ENCODE data around the gene TWIST2.

The TWIST2 gene

DNA sequence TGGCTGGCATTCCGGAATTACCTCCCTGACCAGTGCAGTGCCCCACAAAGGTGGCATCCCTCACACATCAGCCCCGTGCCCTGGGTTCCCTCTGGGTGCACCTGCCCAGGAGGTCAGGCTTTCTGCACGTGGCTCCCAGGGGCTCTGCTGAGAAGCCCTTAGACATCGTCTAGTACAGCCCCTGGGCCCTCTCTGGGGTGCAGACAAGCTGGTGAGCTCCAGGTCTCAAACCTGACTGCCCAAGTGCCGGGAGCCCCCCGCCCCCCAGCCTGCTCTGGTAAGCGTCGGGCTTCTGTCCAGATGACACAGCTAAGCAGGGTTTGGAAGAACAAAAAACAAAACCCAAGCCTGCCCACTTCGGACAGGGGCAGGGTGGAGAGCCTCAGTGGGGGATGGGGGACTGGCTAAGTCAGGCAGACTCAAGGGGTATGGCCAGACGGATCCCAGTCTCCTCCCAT, 20.2 kb downstream of the TWIST2 start:
- DNase-seq (ENCODE audit: insufficient read length, low spot score): no peak
- no peak for FAIRE-seq
- TF ChIP-seq POLR2AphosphoS5 (IDR thresholded peaks at IDR 0.05; ENCODE audit: low read depth, low read length) (no peak), PAX5 (IDR thresholded peaks at IDR 0.05; ENCODE audit: insufficient read depth, low read length, severe bottlenecking) (no peak), POLR2A (IDR thresholded peaks at IDR 0.05; ENCODE audit: low read depth, low read length) (no peak)

DNA sequence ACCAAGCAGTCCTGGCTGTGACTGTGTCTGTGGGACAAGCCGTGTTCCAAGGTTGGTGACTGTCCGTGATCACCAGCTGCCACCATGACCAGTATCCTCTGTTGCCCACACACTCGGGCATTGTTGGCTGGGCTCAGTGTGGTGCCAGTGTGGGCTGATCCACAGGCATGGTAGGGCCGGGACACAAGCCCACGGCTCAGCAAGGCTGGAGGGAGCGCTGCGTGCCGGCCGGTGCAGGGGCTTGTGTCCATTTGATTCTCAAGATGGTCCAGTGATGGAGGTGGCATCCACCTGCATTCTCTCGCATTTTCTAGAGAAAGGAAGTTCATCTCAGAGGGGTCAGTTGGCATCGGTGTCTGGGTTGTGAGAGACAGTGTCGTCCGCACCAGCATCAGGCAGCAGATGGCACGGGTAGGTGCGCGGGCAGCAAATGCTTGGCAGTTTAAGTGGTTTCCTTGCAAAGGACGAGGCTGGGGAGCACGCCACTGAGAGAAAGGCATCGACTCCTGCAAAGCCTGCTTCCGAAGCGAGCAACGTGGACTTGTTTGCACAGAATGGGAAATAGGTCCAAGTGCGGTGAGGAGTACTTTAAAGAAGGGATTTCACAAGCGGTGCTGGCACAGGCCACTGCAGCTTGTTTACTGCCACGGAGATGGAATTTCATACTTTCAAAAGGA, 20.9 kb downstream of the TWIST2 start:
- no peak for DNase-seq (ENCODE audit: insufficient read length, low spot score)
- FAIRE-seq: no peak
- no peak for TF ChIP-seq POU2F2 (IDR thresholded peaks at IDR 0.05; ENCODE audit: low read depth, low read length)
- no peak for TF ChIP-seq SPI1 (IDR thresholded peaks at IDR 0.05; ENCODE audit: low read depth, low read length)
- no peak for TF ChIP-seq POLR2A (IDR thresholded peaks at IDR 0.05; ENCODE audit: low read depth, low read length)
- TF ChIP-seq POLR2AphosphoS5 (IDR thresholded peaks at IDR 0.05; ENCODE audit: low read depth, low read length): no peak
- no peak for TF ChIP-seq PAX5 (IDR thresholded peaks at IDR 0.05; ENCODE audit: insufficient read depth, low read length, severe bottlenecking)
- no peak for TF ChIP-seq TAF1 (IDR thresholded peaks at IDR 0.05; ENCODE audit: low read depth, low read length)

DNA sequence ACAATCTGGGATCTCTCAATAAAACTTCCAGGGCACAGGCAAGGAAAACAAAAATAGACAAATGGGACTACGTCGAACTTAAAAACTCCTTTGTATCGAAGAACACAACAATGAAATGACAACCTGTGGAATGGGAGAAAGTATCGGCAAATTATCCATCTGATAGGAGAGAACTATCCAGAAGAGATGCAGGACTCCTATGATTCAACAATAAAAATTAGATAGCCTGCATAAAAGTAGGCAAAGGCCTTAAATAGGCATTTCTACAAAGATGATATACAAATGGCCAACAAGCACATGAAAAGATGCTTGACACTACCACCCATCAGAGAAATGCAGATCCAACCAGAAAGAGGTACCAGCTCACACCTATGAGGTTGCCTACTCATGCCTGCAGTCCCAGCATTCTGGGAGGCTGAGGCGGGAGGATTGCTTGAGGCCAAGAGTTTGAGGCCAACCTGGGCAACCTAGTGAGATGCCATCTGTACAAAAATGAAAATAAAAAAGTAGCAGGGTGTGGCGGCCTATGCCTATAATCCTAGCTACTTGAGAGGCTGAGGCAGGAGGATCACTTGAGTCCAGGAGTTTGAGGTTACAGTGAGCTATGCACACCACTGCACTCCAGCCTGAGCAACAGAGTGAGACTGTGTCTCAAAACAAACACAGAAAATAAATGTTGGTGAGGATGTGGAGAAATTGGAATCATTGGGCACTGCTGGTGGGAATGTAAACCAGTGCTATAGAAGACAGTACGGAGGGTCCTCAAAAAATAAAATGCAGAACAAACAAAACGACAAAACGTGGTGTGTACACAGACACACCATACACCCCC, 21.6 kb downstream of the TWIST2 start:
- FAIRE-seq: no peak
- TF ChIP-seq POLR2A (IDR thresholded peaks at IDR 0.05; ENCODE audit: low read depth, low read length) (no peak), POU2F2 (IDR thresholded peaks at IDR 0.05; ENCODE audit: low read depth, low read length) (no peak), POLR2AphosphoS5 (IDR thresholded peaks at IDR 0.05; ENCODE audit: low read depth, low read length) (no peak), TAF1 (IDR thresholded peaks at IDR 0.05; ENCODE audit: low read depth, low read length) (no peak), PAX5 (IDR thresholded peaks at IDR 0.05; ENCODE audit: insufficient read depth, low read length, severe bottlenecking) (no peak), SPI1 (IDR thresholded peaks at IDR 0.05; ENCODE audit: low read depth, low read length) (no peak)
- no peak for DNase-seq (ENCODE audit: insufficient read length, low spot score)

DNA sequence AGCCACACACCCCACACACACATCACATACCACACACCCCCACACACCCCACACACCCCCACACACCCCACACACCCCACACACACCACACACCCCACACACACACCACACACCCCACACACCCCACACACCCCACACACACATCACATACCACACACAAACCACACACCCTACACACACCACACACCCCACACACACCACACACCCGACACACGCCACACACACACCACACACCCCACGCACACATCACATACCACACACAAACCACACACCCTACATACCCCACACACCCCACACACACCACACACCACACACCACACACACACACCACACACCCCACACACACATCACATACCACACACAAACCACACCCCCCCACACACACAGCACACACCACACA, 22.4 kb downstream of the TWIST2 start:
- DNase-seq (ENCODE audit: insufficient read length, low spot score): no peak
- peak; percentile 88 for FAIRE-seq
- TF ChIP-seq POLR2A (IDR thresholded peaks at IDR 0.05; ENCODE audit: low read depth, low read length) (no peak), POU2F2 (IDR thresholded peaks at IDR 0.05; ENCODE audit: low read depth, low read length) (no peak), SPI1 (IDR thresholded peaks at IDR 0.05; ENCODE audit: low read depth, low read length) (no peak), PAX5 (IDR thresholded peaks at IDR 0.05; ENCODE audit: insufficient read depth, low read length, severe bottlenecking) (no peak), POLR2AphosphoS5 (IDR thresholded peaks at IDR 0.05; ENCODE audit: low read depth, low read length) (no peak), TAF1 (IDR thresholded peaks at IDR 0.05; ENCODE audit: low read depth, low read length) (no peak)

DNA sequence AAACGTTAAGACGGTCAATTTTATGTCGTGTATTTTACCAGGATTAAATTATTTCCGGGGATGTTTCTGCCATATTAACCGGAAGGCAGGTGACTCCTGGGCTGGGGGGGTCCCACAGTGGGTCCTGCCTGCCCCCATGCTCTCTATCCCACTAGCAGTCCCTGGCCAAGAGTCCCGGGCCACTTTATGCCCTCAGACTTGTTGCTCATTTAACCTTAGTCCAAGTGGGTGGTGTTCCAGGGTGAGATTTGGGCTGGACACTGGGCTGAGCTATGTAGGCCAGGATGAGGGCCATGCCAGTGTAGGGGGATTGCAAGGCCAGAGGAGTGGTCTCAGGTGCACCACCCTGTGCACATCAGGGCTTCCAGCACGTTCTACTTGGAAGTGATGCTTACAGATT, 24.1 kb downstream of the TWIST2 start:
- no peak for DNase-seq (ENCODE audit: insufficient read length, low spot score)
- FAIRE-seq: no peak
- TF ChIP-seq PAX5 (IDR thresholded peaks at IDR 0.05; ENCODE audit: insufficient read depth, low read length, severe bottlenecking) (no peak), POLR2A (IDR thresholded peaks at IDR 0.05; ENCODE audit: low read depth, low read length) (no peak), POU2F2 (IDR thresholded peaks at IDR 0.05; ENCODE audit: low read depth, low read length) (no peak), SPI1 (IDR thresholded peaks at IDR 0.05; ENCODE audit: low read depth, low read length) (no peak), POLR2AphosphoS5 (IDR thresholded peaks at IDR 0.05; ENCODE audit: low read depth, low read length) (no peak), TAF1 (IDR thresholded peaks at IDR 0.05; ENCODE audit: low read depth, low read length) (no peak)

DNA sequence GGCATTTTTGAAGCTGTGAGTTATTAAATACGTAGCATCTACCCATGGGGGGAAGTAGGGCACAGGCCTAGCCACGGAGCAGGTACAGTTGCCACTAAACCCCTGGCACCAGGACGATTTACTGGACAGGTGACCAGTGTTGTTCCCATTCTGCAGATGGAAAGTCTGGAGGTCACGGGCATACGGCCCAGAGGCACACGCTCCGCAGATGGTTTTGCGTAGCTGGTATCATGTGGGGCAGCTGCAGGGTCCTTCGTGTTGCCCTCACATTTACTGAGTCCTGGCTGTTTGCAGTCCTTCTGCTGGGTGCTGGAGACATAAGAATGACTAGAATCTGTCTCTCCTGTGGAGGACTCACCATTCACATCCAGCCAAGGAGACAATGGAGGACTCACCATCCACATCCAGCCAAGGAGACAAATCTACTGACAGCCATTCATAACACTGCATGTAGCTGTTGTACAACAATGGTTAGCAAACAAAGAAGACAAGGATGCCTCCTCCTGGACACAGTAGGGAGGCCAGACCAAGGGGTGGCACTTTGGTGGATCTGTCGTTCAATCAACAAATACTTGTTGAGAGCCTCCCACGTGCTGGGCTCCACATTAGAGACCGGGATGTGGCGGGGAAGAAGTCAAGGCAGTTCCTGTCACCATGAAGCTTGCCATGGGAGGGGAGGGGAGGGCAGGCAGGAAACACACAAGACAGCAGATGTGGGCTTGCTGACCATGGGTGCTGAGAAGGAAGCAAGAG, 24.9 kb downstream of the TWIST2 start:
- TF ChIP-seq POLR2A (IDR thresholded peaks at IDR 0.05; ENCODE audit: low read depth, low read length) (no peak), TAF1 (IDR thresholded peaks at IDR 0.05; ENCODE audit: low read depth, low read length) (no peak), SPI1 (IDR thresholded peaks at IDR 0.05; ENCODE audit: low read depth, low read length) (no peak), POU2F2 (IDR thresholded peaks at IDR 0.05; ENCODE audit: low read depth, low read length) (no peak), PAX5 (IDR thresholded peaks at IDR 0.05; ENCODE audit: insufficient read depth, low read length, severe bottlenecking) (no peak), POLR2AphosphoS5 (IDR thresholded peaks at IDR 0.05; ENCODE audit: low read depth, low read length) (no peak)
- no peak for FAIRE-seq
- DNase-seq (ENCODE audit: insufficient read length, low spot score): no peak

DNA sequence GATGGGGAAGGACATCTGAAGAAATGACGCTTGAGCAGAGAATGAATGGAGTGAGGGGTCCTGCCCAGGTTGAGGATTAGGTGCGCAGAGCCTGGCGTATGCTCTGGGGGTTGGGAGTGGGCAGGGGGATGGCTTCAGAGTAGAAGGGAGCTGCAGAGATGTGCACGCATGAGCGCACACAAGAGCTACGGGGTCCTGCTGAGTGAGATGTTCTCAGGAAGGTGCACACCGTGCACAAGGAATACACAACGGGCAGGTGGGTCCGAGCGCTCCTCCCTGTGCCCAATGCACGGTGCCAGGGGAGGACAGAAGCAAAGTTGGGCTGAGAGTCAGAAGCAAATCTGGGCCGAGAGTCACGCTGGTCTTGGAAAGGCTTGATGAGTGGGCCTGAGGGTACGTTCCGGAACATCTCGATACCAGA, 25.5 kb downstream of the TWIST2 start:
- FAIRE-seq (no peak), DNase-seq (ENCODE audit: insufficient read length, low spot score) (no peak)
- TF ChIP-seq TAF1 (IDR thresholded peaks at IDR 0.05; ENCODE audit: low read depth, low read length) (no peak), PAX5 (IDR thresholded peaks at IDR 0.05; ENCODE audit: insufficient read depth, low read length, severe bottlenecking) (no peak), POLR2A (IDR thresholded peaks at IDR 0.05; ENCODE audit: low read depth, low read length) (no peak), POU2F2 (IDR thresholded peaks at IDR 0.05; ENCODE audit: low read depth, low read length) (no peak), SPI1 (IDR thresholded peaks at IDR 0.05; ENCODE audit: low read depth, low read length) (no peak), POLR2AphosphoS5 (IDR thresholded peaks at IDR 0.05; ENCODE audit: low read depth, low read length) (no peak)

DNA sequence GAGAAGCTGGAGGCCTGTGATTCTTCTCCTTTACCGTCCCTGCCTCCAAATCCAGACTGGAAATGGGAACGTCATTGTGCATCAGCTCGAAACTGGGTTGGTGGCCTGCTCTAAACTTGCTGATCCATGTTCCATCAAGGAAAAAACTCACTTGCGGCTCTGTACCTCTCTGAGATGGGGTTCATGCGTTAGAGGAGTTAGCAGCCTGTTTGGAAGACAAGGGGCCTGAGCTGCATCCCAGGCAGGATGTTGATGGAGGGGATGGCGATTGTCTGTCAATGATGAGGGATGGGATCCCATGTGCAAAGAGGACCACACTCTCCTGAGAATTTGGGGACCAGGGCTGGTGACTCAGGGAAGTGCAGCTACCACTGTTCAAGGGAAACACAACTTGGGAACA, 26.0 kb downstream of the TWIST2 start:
- FAIRE-seq (no peak), DNase-seq (ENCODE audit: insufficient read length, low spot score) (no peak)

More for the DNA sequence above, 26.0 kb downstream of the TWIST2 start:
- TF ChIP-seq POU2F2 (IDR thresholded peaks at IDR 0.05; ENCODE audit: low read depth, low read length) (no peak), POLR2AphosphoS5 (IDR thresholded peaks at IDR 0.05; ENCODE audit: low read depth, low read length) (no peak), POLR2A (IDR thresholded peaks at IDR 0.05; ENCODE audit: low read depth, low read length) (no peak), TAF1 (IDR thresholded peaks at IDR 0.05; ENCODE audit: low read depth, low read length) (no peak), SPI1 (IDR thresholded peaks at IDR 0.05; ENCODE audit: low read depth, low read length) (no peak), PAX5 (IDR thresholded peaks at IDR 0.05; ENCODE audit: insufficient read depth, low read length, severe bottlenecking) (no peak)

Measured in GM12891 (cell line).